B cell (primary cell): Measurements from ENCODE around the gene P2RX6.

Experiments used
- EZH2 ChIP-seq: IDR thresholded peaks from 2 replicates; pipeline ENCODE4 v1.6.1; 2012; ENCODE audit warnings: borderline replicate concordance, low read depth, mild to moderate bottlenecking, moderate library complexity, low read length; ENCODE audit not compliant: insufficient read depth, poor library complexity, severe bottlenecking
- TF ChIP-seq, protein P1 (sequence below): fragments of 200-600 bp; IDR thresholded peaks from one replicate; pipeline ENCODE4 v1.8.0; 2022; ENCODE audit warnings: antibody characterized with exemption, mild to moderate bottlenecking

- TF ChIP-seq, protein P1, sequence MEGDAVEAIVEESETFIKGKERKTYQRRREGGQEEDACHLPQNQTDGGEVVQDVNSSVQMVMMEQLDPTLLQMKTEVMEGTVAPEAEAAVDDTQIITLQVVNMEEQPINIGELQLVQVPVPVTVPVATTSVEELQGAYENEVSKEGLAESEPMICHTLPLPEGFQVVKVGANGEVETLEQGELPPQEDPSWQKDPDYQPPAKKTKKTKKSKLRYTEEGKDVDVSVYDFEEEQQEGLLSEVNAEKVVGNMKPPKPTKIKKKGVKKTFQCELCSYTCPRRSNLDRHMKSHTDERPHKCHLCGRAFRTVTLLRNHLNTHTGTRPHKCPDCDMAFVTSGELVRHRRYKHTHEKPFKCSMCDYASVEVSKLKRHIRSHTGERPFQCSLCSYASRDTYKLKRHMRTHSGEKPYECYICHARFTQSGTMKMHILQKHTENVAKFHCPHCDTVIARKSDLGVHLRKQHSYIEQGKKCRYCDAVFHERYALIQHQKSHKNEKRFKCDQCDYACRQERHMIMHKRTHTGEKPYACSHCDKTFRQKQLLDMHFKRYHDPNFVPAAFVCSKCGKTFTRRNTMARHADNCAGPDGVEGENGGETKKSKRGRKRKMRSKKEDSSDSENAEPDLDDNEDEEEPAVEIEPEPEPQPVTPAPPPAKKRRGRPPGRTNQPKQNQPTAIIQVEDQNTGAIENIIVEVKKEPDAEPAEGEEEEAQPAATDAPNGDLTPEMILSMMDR, result no peak
- TF ChIP-seq EZH2, result no peak
Measured at GRCh38 chr22:20989323-20990138, 25.4 kb upstream of the P2RX6 start.
